Stimulated activated CD8-positive, alpha-beta memory T cell treated with anti-CD3 and anti-CD28 coated beads, Interleukin-15, amount 100 ng/mL, for 1 hour (primary cell): ENCODE measurements around the gene ZBTB16.

Experiments used
- DNase-seq: peaks from one replicate; pipeline ENCODE4 v3.0.0-alpha.2; 2020; ENCODE audit warnings: low read depth

The ZBTB16 gene

GRCh38 chr11:114260483-114260882, 201.0 kb downstream of the ZBTB16 start:
- no peak for DNase-seq

- no peak for DNase-seq
These were observed 202.3 kb downstream of the ZBTB16 start for GRCh38 chr11:114261791-114262190.

GRCh38 chr11:114262681-114263512, 203.4 kb downstream of the ZBTB16 start:
- no peak for DNase-seq

- DNase-seq, result no peak
These were observed 204.1 kb downstream of the ZBTB16 start for GRCh38 chr11:114263513-114264170.

- no peak for DNase-seq
These were observed 204.9 kb downstream of the ZBTB16 start for GRCh38 chr11:114264381-114264780.

- no peak for DNase-seq
These were observed 205.8 kb downstream of the ZBTB16 start for GRCh38 chr11:114265122-114265878.

DNA sequence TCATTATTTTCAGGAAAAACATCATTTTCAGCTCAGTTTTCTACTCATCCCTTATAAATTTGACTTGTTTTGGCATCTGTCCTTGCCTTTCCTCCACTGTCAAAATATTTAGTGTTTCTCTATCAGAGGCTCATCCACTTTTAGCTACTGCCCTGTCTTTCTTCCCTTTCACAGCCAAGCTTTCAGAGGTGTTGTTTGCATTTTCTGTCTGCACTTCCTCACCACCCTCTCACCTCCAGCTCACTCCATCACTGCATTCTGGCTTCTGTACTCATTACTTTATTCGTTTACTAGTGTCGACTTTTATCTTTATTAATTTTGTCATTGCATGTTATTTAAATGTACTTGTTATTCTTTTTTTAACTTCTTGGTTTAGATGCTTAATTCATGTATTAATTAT, 210.0 kb downstream of the ZBTB16 start:
- no peak for DNase-seq

DNA sequence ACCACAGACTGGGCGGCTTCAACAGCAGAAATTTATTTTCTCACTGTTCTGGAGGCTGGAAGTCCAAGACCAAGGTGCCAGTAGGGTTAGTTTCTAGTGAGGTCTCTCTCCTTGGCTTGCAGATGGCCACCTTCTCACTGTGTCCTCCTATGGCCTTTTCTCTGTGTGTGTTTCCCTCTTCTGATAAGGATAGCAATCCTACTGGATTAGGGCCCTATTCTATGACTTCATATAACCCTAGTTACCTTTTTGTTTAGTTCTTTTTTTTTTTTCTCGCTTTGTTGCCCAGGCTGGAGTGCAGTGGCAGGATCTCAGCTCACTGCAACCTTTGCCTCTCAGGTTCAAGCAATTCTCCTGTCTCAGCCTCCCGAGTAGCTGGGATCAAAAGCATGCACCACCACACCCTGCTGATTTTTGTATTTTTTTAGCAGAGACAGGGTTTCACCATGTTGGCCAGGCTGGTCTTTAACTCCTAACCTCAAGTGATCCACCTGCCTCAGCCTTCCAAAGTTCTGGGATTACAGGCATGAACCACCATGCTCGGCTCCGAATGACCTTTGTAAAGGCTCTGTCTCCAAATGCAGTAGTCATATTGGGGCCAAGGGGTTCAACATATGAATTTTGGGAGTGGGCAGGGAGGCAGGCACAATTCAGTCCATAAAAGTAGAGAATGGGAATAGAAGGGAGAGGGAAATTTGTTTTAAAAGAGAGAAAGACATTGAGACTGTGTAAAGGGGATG, 211.2 kb downstream of the ZBTB16 start:
- DNase-seq, result no peak

GRCh38 chr11:114271316-114271715, 211.8 kb downstream of the ZBTB16 start:
- DNase-seq, result no peak

GRCh38 chr11:114272311-114272710, 212.8 kb downstream of the ZBTB16 start:
- DNase-seq, result no peak

GRCh38 chr11:114273071-114273470, 213.6 kb downstream of the ZBTB16 start:
- DNase-seq, result no peak

DNA sequence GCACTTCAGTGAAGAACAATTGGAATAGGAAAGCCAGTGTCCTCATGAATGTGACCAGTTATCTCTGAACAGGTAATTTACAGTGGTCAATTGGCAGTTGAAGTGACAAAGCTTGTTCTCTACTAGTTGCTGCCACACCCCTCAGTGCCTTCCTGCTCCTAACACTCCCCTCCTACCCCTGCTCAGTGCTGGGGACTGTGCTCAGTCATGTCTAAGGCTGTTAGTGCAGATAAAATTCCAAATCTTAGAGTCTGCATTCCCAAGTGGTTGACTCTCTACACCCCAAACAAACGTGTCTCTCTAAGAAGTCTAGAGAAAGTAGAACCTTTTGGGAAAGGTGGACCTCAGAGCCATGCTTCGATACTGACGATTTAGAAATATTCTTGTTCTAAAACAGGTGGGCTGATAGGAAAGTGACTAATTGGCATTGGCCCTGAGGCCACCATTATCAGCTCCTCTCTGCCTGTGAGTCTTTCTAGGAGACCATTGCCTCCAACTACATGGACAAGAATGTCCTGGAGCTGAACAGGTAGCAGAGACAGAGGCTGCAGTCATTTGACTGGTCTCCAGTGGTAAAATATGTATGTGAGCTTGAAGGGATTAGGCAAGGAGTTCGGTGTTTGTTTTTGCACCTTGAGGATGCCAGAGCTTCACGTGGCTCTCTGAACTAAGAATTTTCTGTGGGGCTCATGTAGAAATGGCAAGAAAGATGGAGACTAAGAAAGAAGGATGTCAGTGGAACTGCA, 214.6 kb downstream of the ZBTB16 start:
- DNase-seq, result no peak

DNA sequence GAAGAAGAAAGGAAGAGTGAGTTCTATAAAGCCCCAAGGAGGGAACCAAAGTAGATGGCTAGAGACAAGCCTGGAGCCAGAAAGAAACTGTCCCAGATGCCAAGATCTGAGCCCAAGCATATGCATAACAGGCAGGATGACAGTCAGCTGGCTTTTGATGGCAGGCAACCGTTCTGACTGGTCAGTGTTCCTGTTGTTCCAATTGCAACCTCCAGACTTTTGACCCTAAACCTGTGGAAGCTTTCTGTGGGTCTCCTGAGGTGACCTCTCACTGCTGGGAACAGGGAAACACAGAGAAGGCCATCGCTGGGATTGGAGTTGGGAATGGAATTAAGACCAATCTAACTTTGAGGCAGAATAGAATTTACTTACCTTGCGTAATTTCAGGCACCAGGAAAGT, 215.1 kb downstream of the ZBTB16 start:
- no peak for DNase-seq

DNA sequence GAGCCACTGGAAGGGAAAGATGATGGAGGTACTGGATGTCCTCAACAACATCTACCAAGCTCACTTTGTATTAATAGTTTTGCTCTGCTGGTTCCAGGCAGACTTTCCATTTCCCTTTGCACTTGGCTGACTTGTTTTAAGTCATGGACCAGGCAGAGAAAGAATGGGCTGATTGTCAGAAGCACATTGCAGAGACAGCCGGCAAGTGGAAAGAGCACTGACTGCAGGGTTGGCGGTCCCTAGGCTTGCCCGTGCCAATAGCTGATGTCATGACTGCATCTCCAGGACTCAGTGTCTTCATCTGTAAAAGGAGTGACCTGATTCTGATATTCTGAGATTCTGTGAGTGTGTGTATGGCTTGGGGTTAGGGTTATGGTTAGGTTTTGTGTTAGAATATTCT, 215.8 kb downstream of the ZBTB16 start:
- no peak for DNase-seq

DNA sequence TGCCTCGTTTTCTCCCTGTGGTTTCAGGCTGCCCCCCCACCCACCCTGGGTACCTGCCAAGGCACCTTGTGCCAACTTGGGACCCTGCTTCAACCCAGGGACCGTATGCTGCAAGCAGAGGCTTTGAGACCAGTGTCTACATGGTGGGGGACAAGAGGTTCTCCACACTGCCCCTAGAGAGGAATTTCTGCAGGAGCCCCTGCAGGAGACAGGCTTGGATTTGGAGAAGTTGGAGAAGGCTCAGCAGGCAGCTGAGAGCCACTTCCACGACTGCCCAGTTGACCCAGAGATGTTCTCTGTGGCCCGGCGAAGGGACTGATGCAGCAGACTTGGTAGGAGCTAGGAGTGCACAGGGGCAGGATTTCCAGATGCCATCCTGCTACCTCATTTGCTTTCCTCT, 216.6 kb downstream of the ZBTB16 start:
- DNase-seq, result no peak

GRCh38 chr11:114277637-114278341, 218.3 kb downstream of the ZBTB16 start:
- DNase-seq, result no peak

DNA sequence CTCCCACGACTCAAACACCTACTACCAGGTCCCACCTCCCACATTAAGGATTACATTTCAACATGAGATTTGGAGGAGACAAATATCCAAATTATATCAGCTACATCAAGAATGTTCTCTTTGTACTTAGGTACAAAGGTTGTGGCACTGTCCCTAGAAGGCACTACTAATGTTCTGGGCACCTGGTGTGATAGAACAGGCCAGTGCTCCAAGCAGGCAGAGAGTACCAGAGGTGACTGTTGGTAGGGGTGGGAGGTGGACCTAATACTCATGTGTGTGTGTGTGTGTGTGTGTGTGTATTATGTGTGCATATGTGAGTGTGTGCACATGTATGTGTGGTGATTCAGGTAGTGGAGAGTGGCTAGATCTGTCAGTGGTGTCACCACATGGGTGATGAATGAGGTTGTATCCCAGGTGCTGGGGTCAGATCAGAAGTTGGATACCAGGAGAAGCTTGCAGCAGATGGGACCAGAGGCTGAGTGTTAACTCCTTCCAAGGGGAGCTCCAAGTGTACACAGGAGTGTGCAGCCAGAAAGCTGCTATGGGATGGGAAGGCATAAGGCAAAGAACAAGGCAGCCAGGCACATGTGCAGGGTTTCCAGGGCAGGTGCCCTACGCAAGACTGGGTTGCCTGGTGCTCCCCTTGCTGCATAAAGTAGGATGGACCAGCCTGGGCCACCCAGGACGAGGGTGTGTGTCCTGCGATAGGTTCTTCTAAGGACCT, 219.0 kb downstream of the ZBTB16 start:
- no peak for DNase-seq

DNA sequence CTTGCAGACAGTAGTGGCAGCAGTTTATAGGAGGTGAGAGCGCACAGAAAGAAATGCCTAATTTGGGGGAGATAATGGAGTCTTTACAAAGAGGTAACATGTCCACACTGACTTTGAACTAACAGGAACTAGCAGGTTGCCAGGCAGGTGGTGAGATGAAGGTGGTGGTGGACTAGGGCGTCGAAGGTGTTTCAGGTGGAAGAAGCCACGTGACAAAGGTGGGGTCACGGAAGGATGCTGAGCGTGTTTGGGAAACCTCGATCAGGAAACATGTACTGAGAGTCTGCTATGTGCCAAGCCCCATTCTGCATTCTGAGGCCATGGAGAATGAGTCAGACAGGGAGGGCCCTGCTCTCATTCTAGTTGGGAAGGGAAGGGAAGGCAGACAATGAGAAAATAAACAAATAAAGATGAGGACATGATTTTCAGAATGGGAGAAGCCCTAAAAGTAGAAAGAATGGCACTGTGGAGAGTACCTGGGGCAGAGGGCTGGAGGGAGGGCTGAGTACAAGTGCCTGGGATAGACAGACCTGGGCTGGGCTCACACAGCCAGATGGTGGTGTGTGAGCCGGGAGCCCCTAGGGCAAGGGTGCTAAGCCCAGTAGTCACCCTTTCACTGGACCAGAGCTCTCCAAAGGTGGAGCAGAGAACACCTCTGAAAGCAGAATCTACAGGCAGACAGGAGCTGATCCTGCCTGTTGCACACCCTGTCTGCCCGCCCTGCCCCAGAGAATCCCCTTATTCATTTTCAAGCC, 220.5 kb downstream of the ZBTB16 start:
- DNase-seq, result no peak

- no peak for DNase-seq
These were observed 221.2 kb downstream of the ZBTB16 start for GRCh38 chr11:114280696-114281095.
